NCI-H1436 treated with DMSO at 0.1 percent for 48 hours (cell line): ENCODE data around the gene C10orf90.

Experiments used
- DNase-seq: peaks from one replicate; lab custom pipeline; 2025; lab: John Stamatoyannopoulos, UW

C10orf90 gene

DNA sequence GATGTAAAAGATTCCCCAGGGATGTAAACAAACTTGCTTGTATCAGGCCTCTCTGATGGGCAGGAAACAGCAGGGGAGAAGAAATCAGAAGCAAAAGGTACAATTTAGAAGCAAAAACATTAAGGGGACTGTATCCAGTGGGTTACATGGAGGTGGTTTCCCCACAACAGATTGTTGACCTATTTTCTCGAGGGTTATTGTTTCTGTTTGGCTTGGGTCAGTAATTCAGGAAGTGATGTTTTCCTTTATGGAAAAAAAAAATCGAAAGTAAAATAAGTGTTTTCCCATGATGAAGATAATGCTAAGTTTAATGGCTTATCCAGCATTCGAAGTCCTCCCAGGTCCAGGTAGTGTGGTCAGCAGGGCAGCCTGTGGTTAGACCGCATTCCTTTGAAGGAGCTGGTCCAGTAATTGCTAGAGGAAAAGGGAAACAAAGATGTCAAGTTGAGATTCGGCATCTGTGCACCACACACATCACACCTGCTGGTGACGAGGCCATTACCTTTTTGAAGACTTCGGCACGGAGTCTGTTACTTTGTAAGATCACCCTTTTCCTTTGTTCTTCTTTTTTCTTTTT, 244.9 kb downstream of the C10orf90 start:
- no peak for DNase-seq

DNA sequence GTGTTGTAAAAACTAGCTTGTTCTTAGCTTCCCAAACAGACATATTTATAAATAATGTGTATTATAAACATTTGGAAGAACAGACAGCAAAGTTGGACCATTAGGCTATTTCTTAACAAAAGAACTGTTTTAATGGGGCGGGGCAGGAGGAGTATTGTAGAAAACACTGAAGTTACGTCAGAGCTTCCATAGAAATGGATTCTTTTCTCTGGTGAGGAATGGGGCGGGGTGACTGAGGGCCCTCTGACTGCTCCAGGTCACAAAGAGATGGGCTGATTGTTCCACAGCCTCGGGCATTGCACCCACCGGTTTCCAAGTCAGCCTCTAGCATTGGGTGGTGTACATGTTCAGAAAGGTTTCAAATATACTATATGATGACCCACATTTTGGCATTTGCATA, 245.5 kb downstream of the C10orf90 start:
- no peak for DNase-seq

DNA sequence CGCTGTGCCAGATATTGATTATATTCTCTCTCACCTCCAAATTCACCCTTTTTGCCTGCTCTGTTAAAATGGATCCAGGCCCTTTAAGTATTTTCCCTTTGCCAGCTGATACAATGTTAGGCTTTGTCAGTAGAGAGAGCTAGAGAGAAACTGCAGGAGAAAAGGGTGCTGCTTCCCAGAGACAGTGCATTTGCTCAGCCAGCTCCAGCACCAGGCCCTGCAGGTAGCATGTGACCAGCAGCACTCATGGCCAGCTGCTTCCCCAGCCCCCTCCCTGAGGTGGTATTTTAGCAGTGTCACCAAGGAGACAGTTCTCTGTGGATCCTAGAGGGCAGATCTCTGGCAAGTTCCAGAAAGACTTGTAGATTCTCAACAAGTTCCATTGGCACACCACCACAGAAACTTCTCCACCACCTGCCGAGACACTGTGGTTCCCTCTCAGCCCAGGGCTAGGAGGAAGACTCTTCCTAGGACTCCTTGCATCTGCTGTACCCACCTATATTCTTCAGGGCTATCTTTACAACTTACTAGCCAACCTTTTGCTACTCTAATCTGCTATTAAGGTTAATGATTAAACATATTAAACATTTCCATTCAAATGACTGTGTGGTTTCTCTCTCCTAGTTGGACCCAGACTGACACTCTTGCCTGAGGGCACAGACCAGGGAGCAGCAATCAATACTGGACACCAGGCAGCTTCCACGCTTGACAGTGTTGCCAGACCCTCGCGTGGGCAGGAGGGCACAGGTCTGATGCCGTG, 246.6 kb downstream of the C10orf90 start:
- no peak for DNase-seq

DNA sequence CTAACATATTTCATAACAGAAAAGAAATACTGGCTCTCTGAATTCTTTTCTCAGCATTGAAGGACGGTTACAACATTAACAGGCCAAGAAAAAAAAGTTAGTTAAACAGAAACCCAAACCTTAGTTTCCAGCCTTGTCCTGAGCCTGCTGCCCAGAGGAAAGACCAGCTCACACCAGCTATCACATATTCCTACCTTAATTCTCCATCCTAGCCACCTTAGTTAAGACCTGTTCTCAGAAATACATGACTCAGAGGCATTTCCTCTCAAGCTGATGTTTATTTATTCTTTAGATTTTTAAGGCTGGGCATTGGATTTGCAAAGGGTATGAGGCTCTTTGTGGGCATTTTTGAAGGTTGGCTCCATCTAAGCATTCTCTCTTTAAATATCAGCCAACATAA, 247.9 kb downstream of the C10orf90 start:
- DNase-seq: no peak

DNA sequence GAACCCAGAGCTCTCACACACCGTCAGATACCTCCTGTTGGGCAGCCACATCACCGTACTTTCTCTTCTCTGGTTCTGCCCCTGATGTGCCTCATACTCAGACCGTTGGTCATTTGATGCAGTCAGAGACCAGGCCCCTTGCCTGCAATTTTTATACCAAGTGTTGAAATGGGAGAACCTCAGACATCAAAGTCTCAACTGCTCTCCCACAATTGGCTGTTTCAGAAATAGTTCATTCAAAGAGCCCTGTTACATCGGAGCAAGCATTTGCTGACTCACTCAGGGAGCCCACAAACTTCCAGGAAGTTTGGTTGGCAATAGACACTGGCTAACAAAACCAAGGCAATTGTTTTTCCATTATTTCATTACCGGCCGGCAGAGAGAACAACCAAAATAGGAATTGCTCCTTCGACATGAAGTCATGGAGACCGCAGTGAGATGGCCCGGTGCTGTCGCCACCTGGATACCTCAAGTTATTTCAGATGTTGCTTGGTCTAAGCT, 248.7 kb downstream of the C10orf90 start:
- no peak for DNase-seq

DNA sequence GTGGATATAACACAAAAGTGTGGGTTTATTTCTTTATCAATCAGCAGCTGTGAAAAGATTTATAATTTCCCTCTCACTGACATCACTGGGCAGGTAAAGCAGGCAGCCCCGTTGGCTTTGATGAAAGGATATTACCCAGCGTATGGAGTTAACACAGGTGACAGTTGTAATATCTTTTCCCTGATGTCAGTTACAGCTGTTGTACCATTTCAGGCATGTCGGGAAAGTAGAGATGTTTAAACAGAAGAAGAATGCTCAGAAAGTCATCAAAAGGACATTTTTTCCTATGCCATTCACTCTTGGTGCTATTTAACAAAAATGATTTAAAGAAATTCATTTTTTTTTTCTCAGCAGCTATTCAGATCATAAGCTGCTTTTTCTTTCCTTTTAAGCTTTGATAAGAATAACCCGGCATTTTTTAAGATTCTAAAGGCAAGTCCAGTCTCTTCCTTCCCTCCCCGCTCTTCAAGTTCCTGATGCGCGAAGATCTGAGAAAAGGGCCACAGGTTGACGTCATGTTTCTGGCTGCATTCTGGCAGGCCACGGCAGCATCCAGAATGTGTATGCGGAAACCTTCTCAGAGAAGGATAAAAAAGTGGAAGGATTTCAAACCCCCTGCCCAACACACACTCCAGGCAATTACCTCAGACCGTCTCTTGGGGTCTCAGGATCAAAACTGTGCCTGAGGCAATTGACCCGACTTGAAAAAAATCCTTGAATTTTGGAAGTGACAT, 249.8 kb downstream of the C10orf90 start:
- no peak for DNase-seq

DNA sequence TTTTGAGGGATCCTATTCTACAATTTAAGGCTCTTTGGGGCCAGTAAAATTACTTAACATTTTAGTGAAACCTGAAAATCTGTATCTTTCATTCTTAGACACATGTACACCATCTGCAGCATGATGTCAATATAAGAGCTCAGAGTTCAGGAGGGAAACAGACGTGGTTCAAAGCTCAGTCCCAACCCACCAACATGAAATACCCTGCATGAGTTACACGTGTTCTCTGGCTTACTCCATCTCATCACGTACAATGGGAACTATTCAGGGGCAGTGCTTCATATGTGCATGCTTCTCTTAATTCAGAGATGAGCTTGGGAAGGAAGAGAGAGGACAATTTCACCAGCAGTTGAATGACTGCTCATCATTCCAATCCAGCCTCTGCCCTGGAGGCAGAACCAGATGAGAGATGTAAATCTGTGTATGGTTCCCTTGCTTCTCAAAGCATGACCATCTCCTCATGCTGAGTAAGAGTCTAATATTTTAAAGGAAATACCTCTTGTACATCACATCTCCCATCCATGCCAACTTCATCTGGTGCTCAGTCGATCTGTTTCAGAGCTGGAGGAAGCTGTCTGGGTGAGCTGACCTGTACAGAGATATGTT, 253.2 kb downstream of the C10orf90 start:
- no peak for DNase-seq

DNA sequence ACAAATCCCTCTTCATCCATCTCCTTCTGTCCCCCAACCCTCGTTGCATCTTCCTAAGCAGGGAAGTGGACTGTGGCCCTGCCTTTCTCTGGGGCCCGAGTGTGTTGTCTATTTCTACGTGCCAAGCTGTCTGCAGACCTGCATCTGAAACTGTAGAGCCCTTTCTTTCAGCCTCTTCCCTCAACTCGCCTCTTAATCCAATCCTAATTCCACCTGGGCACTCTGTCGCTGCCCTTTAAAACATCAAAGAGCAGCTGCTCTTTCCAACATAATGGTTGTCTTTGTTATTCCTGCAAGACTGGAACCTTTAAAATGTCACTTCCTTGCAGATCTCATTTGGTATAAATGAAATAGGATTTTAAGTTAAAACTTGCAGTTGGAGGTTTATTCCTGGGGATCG, 260.7 kb downstream of the C10orf90 start:
- DNase-seq: no peak

DNA sequence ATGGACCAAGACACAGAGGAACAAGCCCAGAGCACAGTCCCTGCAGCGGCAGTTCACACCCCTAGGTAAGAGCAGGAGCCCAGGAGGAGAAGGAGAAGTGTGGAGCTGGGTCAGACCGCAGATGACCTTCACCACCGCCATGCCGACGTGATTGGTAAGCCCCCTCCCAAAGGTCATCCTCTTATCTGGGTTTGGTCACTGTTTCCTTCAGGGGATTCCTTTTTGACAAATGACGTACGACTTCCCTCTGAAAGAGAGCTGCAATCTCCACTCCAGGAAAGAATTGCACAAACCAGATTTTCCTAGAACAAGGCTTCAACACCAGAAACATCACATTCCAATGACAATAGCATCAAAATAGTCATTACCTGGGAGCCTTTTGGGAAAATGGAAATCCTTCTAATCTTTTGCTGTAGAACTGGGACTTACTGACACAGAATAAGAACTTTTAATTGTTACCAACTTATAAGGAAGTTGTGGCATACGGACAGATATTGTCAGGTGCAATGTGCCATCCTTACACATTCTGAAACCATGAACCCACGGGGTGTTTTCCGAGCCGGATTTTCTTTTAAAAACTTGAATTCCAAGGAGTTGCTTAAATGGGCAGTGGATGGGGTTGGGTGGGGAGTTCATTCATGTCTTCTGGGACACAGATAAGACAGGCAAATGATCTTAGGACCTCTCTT, 261.4 kb downstream of the C10orf90 start:
- DNase-seq: no peak

DNA sequence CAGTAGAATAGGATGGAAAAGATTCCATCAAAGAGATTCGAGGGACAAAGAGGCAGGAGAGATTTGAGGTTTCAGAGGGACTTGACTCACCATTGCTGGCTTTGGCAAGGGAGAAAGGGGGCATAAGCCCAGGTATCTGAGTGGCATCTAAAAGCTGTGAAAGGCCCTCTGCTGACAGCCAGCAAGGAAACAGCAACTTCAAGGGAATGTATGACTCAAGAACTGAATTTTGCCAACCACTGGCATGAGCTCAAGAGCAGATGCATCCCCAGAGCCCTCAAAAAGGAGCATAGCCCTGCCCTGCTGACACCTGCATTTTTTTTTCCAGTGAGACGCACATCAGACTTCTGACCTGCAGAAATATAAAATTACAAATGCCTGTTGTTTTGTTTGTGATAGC, 262.7 kb downstream of the C10orf90 start:
- no peak for DNase-seq

DNA sequence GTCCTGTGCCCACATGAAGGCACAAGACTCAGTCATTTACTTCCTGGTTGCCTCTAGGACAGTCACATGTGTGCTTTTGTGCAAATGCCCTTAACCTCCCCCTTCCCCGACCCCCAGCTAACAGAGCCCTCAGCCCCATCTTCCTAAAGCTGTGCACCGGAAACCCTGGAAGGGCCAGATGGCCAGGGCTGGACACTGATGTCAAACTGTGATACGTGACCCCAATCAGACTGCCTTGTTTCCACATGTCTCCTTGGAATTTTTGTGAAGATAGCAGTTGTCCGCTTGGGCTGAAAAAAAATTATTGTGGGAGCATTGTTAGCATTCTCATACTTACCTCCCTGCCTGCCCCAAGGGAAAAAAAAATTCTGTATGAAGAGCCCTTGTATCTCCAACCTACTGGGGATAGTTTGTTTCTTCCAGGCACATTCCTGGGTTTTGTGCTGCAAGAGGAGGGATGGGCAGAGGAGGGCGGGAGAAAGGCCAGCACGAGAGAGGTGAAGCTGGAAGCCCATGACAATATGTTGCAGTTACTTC, 265.2 kb downstream of the C10orf90 start:
- DNase-seq: no peak

DNA sequence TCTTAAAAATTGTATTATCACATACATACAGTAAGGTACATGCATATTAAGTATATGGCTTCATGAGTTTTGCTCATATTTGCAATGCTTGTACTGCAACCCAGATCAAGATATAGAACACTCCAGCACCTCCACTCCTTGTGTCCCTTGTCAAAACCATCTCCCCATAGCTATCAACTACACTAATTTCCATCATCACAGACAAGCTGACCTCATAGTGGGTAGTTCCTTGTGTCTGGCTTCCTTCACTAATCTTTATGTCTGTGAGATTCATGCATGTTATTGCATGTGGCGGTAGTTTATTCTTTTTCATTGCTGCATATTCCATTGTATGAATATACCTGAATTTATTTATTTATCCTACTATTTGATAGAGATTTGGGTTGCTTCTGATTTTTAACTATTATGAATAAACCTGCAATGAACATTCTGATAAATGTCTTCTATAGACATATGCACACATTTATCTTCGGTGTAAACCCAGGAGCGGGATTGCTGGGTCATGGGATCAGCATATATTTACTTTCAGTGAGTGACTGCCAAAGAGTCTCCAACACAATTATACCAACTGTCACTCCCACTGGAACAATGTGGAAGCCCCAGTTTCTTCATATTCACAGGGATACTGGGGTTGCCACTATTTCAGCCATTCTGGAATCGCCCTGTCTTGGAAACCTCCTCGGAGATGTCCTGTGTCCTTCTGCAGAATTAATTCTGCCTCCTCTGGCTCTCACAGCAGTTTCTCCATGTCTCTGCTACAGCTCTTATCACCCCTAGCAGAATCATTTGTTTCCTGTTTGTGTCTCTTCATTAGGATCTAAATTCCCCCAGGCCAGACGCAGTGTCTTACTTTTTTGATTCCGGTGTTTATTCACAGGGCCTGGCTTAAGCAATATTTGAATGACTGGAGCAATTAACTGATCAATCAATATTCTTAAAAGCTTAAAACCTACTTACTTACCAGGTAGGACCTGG, 267.5 kb downstream of the C10orf90 start:
- DNase-seq: no peak

DNA sequence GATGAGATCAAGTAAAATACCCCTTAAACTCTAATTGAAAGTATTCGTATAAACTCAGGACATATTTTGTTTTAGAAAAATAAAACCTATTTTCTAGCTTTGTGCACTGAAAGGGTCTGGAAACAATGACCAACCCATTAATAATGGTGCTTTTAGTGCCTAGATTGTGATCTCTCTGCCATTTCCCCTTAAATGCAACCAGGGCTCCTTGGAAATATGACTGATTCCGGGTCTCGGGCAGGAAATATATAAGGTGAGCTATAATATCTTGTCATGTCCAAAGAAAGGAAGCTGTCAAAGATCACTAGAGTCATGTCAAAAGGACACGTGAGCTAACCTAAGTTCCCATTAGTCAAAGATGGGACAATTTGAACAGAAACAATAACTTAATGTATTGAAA, 269.9 kb downstream of the C10orf90 start:
- DNase-seq: no peak

DNA sequence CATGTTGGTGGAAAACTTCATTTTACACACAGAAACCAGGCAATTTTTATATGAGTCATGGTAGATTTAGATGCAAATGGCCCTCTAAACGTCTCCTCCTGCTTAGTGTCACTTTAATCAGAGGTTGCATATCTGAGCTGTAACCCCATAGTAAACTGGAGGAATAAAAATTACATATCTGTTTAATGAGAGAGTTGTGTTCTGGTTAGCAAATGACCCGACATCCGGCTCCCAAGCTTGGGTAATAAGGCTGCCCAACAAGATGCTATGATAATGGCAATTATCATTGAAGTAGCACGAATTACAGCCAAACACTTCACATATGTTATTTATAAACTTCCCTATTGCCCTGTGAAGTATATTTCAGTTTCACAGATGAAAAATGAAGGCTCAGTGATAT, 271.6 kb downstream of the C10orf90 start:
- DNase-seq: no peak

DNA sequence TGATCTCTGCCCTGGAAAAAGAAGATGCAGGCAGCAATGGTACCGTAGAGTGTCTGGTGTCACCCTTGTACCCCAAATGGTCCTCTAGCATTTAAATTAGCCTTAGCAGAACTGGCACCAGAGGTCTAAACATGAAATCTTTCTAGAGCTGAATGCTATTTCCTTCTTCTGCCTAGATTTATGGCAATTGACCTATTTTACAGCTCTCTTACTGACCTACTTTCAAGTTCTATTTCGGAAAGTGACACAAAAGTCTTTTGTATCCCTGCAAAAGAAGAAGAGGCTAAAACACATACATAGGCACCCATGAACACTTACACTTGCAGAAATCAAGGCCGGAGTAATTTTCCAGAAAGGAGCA, 272.1 kb downstream of the C10orf90 start:
- DNase-seq: no peak

DNA sequence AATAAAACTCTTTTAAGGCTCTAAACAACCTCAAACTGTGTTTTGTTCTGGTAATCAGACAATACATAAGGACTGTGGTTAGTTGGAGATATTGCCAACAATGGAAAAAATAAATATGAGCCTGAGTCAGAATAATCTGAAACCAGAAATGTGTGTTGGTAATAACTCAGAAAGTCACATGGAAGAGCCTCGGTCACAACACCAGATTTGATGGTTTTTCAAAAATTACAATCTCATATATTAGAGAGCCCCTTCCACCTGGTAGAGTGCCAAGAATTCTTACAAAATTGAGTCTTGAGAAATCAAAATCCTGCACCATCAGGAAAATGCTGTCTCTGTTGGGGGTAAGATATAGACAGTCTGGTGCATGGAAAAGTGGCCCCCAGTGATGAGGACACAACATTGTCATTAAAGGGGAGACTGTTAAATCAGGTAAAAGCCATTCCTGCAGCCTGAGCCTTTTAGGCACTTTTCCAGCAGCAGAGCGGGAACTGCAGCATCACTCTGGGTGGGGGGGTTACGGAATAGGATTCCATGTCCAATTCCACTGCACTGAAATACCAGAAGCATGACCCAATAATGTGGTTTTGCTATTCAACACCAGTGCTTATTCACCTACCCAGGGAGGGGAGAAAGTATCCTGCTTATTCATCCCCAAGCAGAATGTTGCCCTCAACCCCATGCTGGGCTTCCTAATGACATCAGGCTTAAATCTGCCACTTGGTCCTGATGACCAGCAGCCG, 272.7 kb downstream of the C10orf90 start:
- no peak for DNase-seq

DNA sequence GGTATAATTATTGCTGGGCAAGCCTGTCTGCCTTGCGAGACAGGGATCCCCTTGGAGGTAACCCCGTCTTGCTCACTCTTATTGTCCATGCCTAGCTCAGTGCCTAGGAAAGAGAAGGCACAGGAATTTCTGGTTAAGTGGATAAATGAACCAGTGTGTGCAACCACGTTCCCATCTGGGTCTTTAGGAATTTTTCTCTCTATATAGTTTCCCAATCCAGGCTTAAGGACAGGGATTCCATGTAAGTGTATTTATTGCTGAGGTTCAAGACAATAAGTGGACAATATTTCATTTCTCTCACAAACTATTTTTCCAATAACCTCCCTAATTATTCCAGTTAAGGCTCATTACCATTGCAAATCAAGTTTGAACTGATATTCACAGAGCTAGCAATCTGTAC, 273.3 kb downstream of the C10orf90 start:
- no peak for DNase-seq

DNA sequence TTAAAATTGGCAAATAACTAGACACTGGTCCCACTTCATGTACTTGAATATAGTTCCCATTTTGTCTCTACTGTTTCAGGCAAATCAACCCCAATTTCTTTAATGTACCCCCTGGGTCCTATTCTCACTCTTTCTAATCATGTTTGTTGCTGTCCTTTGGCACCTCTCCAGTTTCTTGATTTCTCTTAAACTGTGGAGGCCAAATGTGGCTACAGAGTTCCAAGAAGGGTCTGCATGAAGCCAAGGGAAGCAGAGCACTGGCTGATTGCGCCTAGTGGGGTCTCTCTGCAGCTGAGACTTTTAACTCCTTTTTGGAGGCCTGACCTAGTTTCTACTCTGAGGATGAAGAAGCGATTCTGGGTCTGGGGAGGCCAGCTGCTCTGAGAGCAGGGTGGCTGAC, 275.5 kb downstream of the C10orf90 start:
- DNase-seq: no peak

DNA sequence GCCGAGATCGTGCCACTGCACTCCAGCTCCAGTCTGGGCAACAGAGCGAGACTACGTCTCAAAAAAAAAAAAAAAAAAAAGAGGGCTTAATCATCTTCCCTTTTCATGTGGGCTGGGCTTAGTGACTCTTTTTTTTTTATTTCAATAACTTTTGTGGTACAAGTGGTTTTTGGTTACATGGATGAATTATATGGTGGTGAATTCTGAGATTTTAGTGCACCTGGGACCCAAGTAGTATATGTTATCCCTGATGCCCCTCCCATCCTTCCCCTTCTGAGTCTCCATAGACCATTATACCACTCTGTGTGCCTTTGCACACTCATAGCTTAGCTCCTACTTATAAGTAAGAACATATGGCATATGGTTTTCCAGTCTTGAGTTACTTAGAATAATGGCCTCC, 277.4 kb downstream of the C10orf90 start:
- no peak for DNase-seq

DNA sequence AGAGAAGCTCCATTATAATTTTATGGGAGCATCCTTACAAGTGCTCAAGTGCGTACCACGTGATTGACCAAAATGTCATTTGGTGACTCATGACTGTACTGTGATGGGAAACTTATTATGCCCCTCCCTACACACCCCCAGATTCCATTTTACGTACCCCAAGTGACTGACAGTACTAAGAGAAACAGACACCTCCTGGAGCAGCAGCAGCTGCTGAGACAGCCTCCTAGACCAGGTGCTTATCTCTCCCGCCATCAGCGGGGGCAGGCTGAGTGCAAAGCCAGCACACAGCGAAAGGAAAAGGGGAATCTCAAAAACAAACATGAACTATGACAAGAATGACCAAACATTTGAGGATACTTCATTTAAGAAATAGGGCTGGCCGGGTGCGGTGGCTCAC, 278.0 kb downstream of the C10orf90 start:
- no peak for DNase-seq
